ENCODE data around the gene FBLN2. TPM values are rescaled to one million over a fixed set of nuclear protein-coding genes. Genes with fewer than 3 reads are reported as not detected.

The FBLN2 gene
- total RNA-seq, 1 donor from 2014 or later = 1.3 TPM

- Mint-ChIP-seq H3K36me3 (ENCODE audit: low read depth) (no peaks in the 10 kb centered on the region), H3K27ac (no peak overlapping the region), H3K4me1 (no peaks in the 10 kb centered on the region), H3K9me3 (no peaks in the 10 kb centered on the region), H3K27me3 (peaks cover 5% of the 10 kb centered on the region), H3K4me3 (no peak overlapping the region)
- DNase-seq = no peak
- ChIA-PET CTCF (no interaction called here), POLR2A (no interaction called here)
- no peak for TF ChIP-seq CTCF (IDR thresholded peaks at IDR 0.05)
- intact Hi-C loops (cut with micrococcal nuclease) = no loop called here
- no peak for ATAC-seq (ENCODE audit: low read depth)
Measured at GRCh38 chr3:13529196-13530112, 19.5 kb upstream of the FBLN2 start.

- ChIA-PET POLR2A (no interaction called here), CTCF (no interaction called here)
- no peak overlapping the region for H3K4me3 Mint-ChIP-seq
- intact Hi-C loops (cut with micrococcal nuclease) = no loop called here
- no peaks in the 10 kb centered on the region for H3K36me3 Mint-ChIP-seq (ENCODE audit: low read depth)
- H3K9me3 Mint-ChIP-seq = no peaks in the 10 kb centered on the region
- TF ChIP-seq CTCF (IDR thresholded peaks at IDR 0.05) = no peak
- H3K27me3 Mint-ChIP-seq = peaks cover 7% of the 10 kb centered on the region
- H3K4me1 Mint-ChIP-seq = no peaks in the 10 kb centered on the region
- ATAC-seq (ENCODE audit: low read depth) (no peak), DNase-seq (no peak)
- no peak overlapping the region for H3K27ac Mint-ChIP-seq
Measured at GRCh38 chr3:13530241-13531009, 18.5 kb upstream of the FBLN2 start.

- ChIA-PET CTCF (no interaction called here), POLR2A (interaction anchor here (0.6 kb wide), 1 partner anchor 80 kb away, joined by 12 read pairs; no protein-coding TSS in a partner anchor)
- Mint-ChIP-seq H3K4me1 (no peaks in the 10 kb centered on the region), H3K27ac (no peak overlapping the region), H3K27me3 (peaks cover 19% of the 10 kb centered on the region), H3K9me3 (no peaks in the 10 kb centered on the region), H3K36me3 (ENCODE audit: low read depth) (no peaks in the 10 kb centered on the region), H3K4me3 (no peak overlapping the region)
- TF ChIP-seq CTCF (IDR thresholded peaks at IDR 0.05) = no peak
- DNase-seq (no peak), ATAC-seq (ENCODE audit: low read depth) (no peak)
- intact Hi-C loops (cut with micrococcal nuclease) = no loop called here
Measured at GRCh38 chr3:13532085-13532484, 16.8 kb upstream of the FBLN2 start.

GRCh38 chr3:13532631-13533030 lies 16.3 kb upstream of the FBLN2 start:
- no peaks in the 10 kb centered on the region for H3K9me3 Mint-ChIP-seq
- H3K4me1 Mint-ChIP-seq = no peaks in the 10 kb centered on the region
- TF ChIP-seq CTCF (IDR thresholded peaks at IDR 0.05) = no peak
- ChIA-PET POLR2A (interaction anchor here (0.6 kb wide), 1 partner anchor 80 kb away, joined by 12 read pairs; no protein-coding TSS in a partner anchor), CTCF (no interaction called here)
- H3K27ac Mint-ChIP-seq = no peak overlapping the region
- no peak for DNase-seq
- ATAC-seq (ENCODE audit: low read depth) = no peak
- H3K4me3 Mint-ChIP-seq = no peak overlapping the region
- H3K36me3 Mint-ChIP-seq (ENCODE audit: low read depth) = no peaks in the 10 kb centered on the region
- intact Hi-C loops (cut with micrococcal nuclease) = no loop called here
- peaks cover 23% of the 10 kb centered on the region for H3K27me3 Mint-ChIP-seq

GRCh38 chr3:13533885-13534301 lies 15.0 kb upstream of the FBLN2 start:
- DNase-seq (no peak), ATAC-seq (ENCODE audit: low read depth) (no peak)
- ChIA-PET CTCF (no interaction called here), POLR2A (no interaction called here)
- no peaks in the 10 kb centered on the region for H3K9me3 Mint-ChIP-seq
- H3K4me1 Mint-ChIP-seq = no peaks in the 10 kb centered on the region
- no peak for TF ChIP-seq CTCF (IDR thresholded peaks at IDR 0.05)
- intact Hi-C loops (cut with micrococcal nuclease) = no loop called here
- H3K4me3 Mint-ChIP-seq = no peak overlapping the region
- no peak overlapping the region for H3K27ac Mint-ChIP-seq
- H3K36me3 Mint-ChIP-seq (ENCODE audit: low read depth) = no peaks in the 10 kb centered on the region
- peaks cover 18% of the 10 kb centered on the region for H3K27me3 Mint-ChIP-seq
